Femur (tissue), 1 donor: ENCODE data around the gene PLEK.
A peak's percentile ranks its signal among the peaks of the same experiment; 100 is the strongest.
"Not testable (repeated sequence)": the region's sequence is repeated elsewhere in the genome, so short reads cannot be mapped to it uniquely, and the experiment has no call there.

ENCODE experiments used
- DNase-seq: peaks from one replicate; pipeline ENCODE4 v3.0.0-alpha.2; 2017

The PLEK gene

GRCh38 chr2:68417926-68418325, 52.8 kb downstream of the PLEK start:
- DNase-seq, result no peak

GRCh38 chr2:68418419-68418818, 53.3 kb downstream of the PLEK start:
- no peak for DNase-seq

GRCh38 chr2:68418855-68419254, 53.8 kb downstream of the PLEK start:
- DNase-seq, result no peak

- no peak for DNase-seq
Measured at GRCh38 chr2:68420254-68420910, 55.3 kb downstream of the PLEK start.

GRCh38 chr2:68423966-68424650, 59.0 kb downstream of the PLEK start:
- DNase-seq, result no peak

GRCh38 chr2:68425503-68425902, 60.4 kb downstream of the PLEK start:
- no peak for DNase-seq

- no peak for DNase-seq
Measured at GRCh38 chr2:68426446-68426845, 61.4 kb downstream of the PLEK start.

- no peak for DNase-seq
Measured at GRCh38 chr2:68426848-68427579, 61.9 kb downstream of the PLEK start.

- no peak for DNase-seq
Measured at GRCh38 chr2:68428126-68428525, 63.0 kb downstream of the PLEK start.

- no peak for DNase-seq
Measured at GRCh38 chr2:68428746-68429145, 63.7 kb downstream of the PLEK start.

GRCh38 chr2:68429311-68429826, 64.3 kb downstream of the PLEK start:
- DNase-seq, result no peak

- DNase-seq, result no peak
Measured at GRCh38 chr2:68431316-68431972, 66.4 kb downstream of the PLEK start.

- DNase-seq, result no peak
Measured at GRCh38 chr2:68432696-68433658, 67.9 kb downstream of the PLEK start.

GRCh38 chr2:68434981-68435380, 69.9 kb downstream of the PLEK start:
- no peak for DNase-seq

GRCh38 chr2:68435615-68436014, 70.5 kb downstream of the PLEK start:
- DNase-seq, result no peak

GRCh38 chr2:68436270-68436669, 71.2 kb downstream of the PLEK start:
- DNase-seq, result no peak

GRCh38 chr2:68438455-68439303, 73.6 kb downstream of the PLEK start:
- DNase-seq, result no peak

- peak; percentile 88 for DNase-seq
Measured at GRCh38 chr2:68441179-68441993, 76.3 kb downstream of the PLEK start.

- no peak for DNase-seq
Measured at GRCh38 chr2:68441994-68442322, 76.9 kb downstream of the PLEK start.

- DNase-seq, result not testable (repeated sequence)
Measured at GRCh38 chr2:68446425-68446824, 81.3 kb downstream of the PLEK start.
